ENCODE results near the gene CXCR4. TPM values are rescaled to one million over a fixed set of nuclear protein-coding genes. Genes with fewer than 3 reads are reported as not detected.

The CXCR4 gene
- total RNA-seq, 1 experiment from 2014 or later = 1.1 TPM

- Histone ChIP-seq H3K4me3 (ENCODE audit: low read depth in 2 of 2, low read length in 2 of 2) (no peak overlapping the region), H3K4me1 (ENCODE audit: control insufficient read depth, insufficient read depth, low read length) (no peaks in the 10 kb centered on the region), H3K27ac (ENCODE audit: low read length) (no peak overlapping the region), H3K27me3 (ENCODE audit: control insufficient read depth, insufficient read depth, low read length) (peaks cover 18% of the 10 kb centered on the region), H3K36me3 (ENCODE audit: control insufficient read depth, insufficient read depth, low read length) (no peaks in the 10 kb centered on the region), H3K9me3 (ENCODE audit: control insufficient read depth, insufficient read depth, low read depth, low read length) (no peaks in the 10 kb centered on the region)
- intact Hi-C loops (cut with micrococcal nuclease; ENCODE audit: unreplicated experiment) (no loop called here), in situ Hi-C loops (cut with HindIII; ENCODE audit: low pct_unique_long_range_greater_than_20kb, low sequenced_read_pairs) (no loop called here)
- no peak for TF ChIP-seq REST (IDR thresholded peaks at IDR 0.05; ENCODE audit: insufficient read depth in 1 of 2, low read depth in 2 of 2, low read length in 1 of 2)
- no peak for TF ChIP-seq POLR2AphosphoS5 (IDR thresholded peaks at IDR 0.05; ENCODE audit: low read depth, low read length)
- no peak for TF ChIP-seq CTCF (IDR thresholded peaks at IDR 0.05)
- no peak for TF ChIP-seq SIN3A (IDR thresholded peaks at IDR 0.05; ENCODE audit: borderline replicate concordance, insufficient read depth, low read depth, low read length)
- no peak for TF ChIP-seq TCF7L2 (IDR thresholded peaks at IDR 0.05; ENCODE audit: low read depth, low read length)
- DNase-seq (ENCODE audit: low read depth, low spot score) (no peak), ATAC-seq (no peak; the same call in 1 of the 2 replicates)
- ChIA-PET CTCF (no interaction called here), POLR2A (no interaction called here)
- no TSS peak for BruUV-seq (replicated peaks)
Observed at GRCh38 chr2:136106505-136106904, 11.4 kb downstream of the CXCR4 start.

- POLR2A ChIA-PET = no interaction called here
- Histone ChIP-seq H3K27me3 (ENCODE audit: control insufficient read depth, insufficient read depth, low read length) (peaks cover 7% of the 10 kb centered on the region), H3K4me3 (ENCODE audit: low read depth in 2 of 2, low read length in 2 of 2) (no peak overlapping the region), H3K4me1 (ENCODE audit: control insufficient read depth, insufficient read depth, low read length) (no peaks in the 10 kb centered on the region), H3K27ac (ENCODE audit: low read length) (no peak overlapping the region), H3K9me3 (ENCODE audit: control insufficient read depth, insufficient read depth, low read depth, low read length) (no peaks in the 10 kb centered on the region), H3K36me3 (ENCODE audit: control insufficient read depth, insufficient read depth, low read length) (no peaks in the 10 kb centered on the region)
- intact Hi-C loops (cut with micrococcal nuclease; ENCODE audit: unreplicated experiment) = no loop called here
- no TSS peak for BruUV-seq (replicated peaks)
- TF ChIP-seq CTCF (IDR thresholded peaks at IDR 0.05) (no peak), REST (IDR thresholded peaks at IDR 0.05; ENCODE audit: insufficient read depth in 1 of 2, low read depth in 2 of 2, low read length in 1 of 2) (no peak), POLR2AphosphoS5 (IDR thresholded peaks at IDR 0.05; ENCODE audit: low read depth, low read length) (no peak), SIN3A (IDR thresholded peaks at IDR 0.05; ENCODE audit: borderline replicate concordance, insufficient read depth, low read depth, low read length) (no peak), TCF7L2 (IDR thresholded peaks at IDR 0.05; ENCODE audit: low read depth, low read length) (no peak)
- in situ Hi-C loops (cut with HindIII; ENCODE audit: low pct_unique_long_range_greater_than_20kb, low sequenced_read_pairs) = no loop called here
- CTCF ChIA-PET = no interaction called here
- DNase-seq (ENCODE audit: low read depth, low spot score) = no peak
- ATAC-seq = no peak
Observed at GRCh38 chr2:136104977-136105376, 13.0 kb downstream of the CXCR4 start.
